Left lung (tissue), 10 donors: ENCODE data around the gene AS3MT. TPM values are rescaled to one million over a fixed set of nuclear protein-coding genes. Genes with fewer than 3 reads are reported as not detected.
A peak's percentile ranks its signal among the peaks of the same experiment; 100 is the strongest.

ENCODE experiments used
- ATAC-seq: fragments of 200-7000 bp; cut with Tn5 transposase; one replicate; pipeline ENCODE4 v1.9.1; 2020; ENCODE audit warnings: moderate library complexity
- DNase-seq, 4 donors: peaks; one replicate each; pipeline ENCODE4 v3.0.0-alpha.2; 2013 to 2020
- H3K27ac ChIP-seq, 2 donors: fragments of 200-600 bp; sonication (generic) in 1 of 2; one replicate each; pipeline versions ENCODE4 v1.5.0 to v1.8.0; 2020 to 2021
- H3K27me3 ChIP-seq, 2 donors: fragments of 200-600 bp; sonication (generic) in 1 of 2; one replicate each; pipeline versions ENCODE4 v1.5.0 to v1.8.0; 2020 to 2021
- H3K36me3 ChIP-seq, 2 donors: fragments of 200-600 bp; sonication (generic) in 1 of 2; one replicate each; pipeline versions ENCODE4 v1.5.0 to v1.8.0; 2020 to 2021
- H3K4me1 ChIP-seq, 2 donors: fragments of 200-600 bp; one replicate each; pipeline ENCODE4 v1.8.0; 2021
- H3K4me3 ChIP-seq, 2 donors: fragments of 200-600 bp; sonication (generic) in 1 of 2; one replicate each; pipeline versions ENCODE4 v1.5.0 to v1.8.0; 2020 to 2021; ENCODE audit warnings: mild to moderate bottlenecking in 1 of 2
- H3K9me3 ChIP-seq, 2 donors: fragments of 200-600 bp; sonication (generic) in 1 of 2; one replicate each; pipeline versions ENCODE4 v1.5.0 to v1.8.0; 2020 to 2021
- intact Hi-C, 2 donors: fragments of 100-400 bp; cut with DNase I; formaldehyde crosslinking; loops; one replicate each; pipeline versions ENCODE4 v1.11.2 to v1.14.2; 2022
- polyA plus RNA-seq, 6 donors: library from polyadenylated mRNA; unstranded; fragments of 120-200 nt; gene quantifications; one replicate each; pipeline ENCODE4 v1.2.1, GENCODE V29; 2013; ENCODE audit not compliant: insufficient read length in 6 of 6
- total RNA-seq, 2 donors: library from RNA; stranded (reverse); fragmentation: NEBNext Ultra II Directional; extraction: Animal tissue kit (Norgen Biotek cat#: 25700); gene quantifications; one replicate each; pipeline ENCODE4 v1.2.1, GENCODE V29; 2021
- TF ChIP-seq, protein P1 (sequence below), 2 donors: fragments of 200-600 bp; sonication (generic) in 1 of 2; IDR thresholded peaks; one replicate each; pipeline versions ENCODE4 v1.5.0 to v1.8.0; 2021; ENCODE audit warnings: antibody characterized with exemption in 2 of 2
- donor health status: DM: no; HTN: yes; CAD: no.
- donor health status: DM: no; HTN: no; CAD: no.

Gene AS3MT
- total and polyA plus RNA-seq, 8 donors = 1.5 to 18.9 (median 14.9) TPM

DNA sequence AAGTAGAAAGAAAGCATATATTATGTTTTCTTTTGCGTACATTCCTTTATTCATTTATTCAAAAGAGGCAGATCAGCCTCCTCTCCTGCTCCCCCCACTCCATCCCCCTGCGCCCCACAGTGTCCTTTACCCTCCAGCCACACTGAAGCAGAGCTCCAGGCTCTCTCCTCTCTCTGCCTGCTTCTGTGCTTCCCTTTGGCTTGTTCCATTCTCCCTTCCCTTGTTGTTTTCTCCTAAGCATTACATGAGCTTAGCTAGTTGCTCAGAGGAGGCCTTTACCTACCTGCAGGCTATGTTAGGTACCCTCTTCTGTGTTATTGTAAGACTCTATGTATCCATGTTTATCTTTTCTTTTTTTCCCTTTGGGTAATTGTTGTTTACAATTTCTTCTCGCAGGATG lies 76.2 kb downstream of the AS3MT start:
- TF ChIP-seq, protein P1, sequence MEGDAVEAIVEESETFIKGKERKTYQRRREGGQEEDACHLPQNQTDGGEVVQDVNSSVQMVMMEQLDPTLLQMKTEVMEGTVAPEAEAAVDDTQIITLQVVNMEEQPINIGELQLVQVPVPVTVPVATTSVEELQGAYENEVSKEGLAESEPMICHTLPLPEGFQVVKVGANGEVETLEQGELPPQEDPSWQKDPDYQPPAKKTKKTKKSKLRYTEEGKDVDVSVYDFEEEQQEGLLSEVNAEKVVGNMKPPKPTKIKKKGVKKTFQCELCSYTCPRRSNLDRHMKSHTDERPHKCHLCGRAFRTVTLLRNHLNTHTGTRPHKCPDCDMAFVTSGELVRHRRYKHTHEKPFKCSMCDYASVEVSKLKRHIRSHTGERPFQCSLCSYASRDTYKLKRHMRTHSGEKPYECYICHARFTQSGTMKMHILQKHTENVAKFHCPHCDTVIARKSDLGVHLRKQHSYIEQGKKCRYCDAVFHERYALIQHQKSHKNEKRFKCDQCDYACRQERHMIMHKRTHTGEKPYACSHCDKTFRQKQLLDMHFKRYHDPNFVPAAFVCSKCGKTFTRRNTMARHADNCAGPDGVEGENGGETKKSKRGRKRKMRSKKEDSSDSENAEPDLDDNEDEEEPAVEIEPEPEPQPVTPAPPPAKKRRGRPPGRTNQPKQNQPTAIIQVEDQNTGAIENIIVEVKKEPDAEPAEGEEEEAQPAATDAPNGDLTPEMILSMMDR (IDR thresholded peaks at IDR 0.05) = no peak
- H3K27ac ChIP-seq = no peak overlapping the region
- H3K4me1 ChIP-seq = no peaks in the 10 kb centered on the region
- ATAC-seq (no peak), DNase-seq (no peak)
- no peak overlapping the region for H3K4me3 ChIP-seq
- no peaks in the 10 kb centered on the region for H3K27me3 ChIP-seq
- no peaks in the 10 kb centered on the region for H3K9me3 ChIP-seq
- intact Hi-C loops = no loop called here
- no peaks in the 10 kb centered on the region for H3K36me3 ChIP-seq

GRCh38 chr10:102945962-102946361 lies 76.7 kb downstream of the AS3MT start:
- no peaks in the 10 kb centered on the region for H3K4me1 ChIP-seq
- H3K27me3 ChIP-seq = no peaks in the 10 kb centered on the region
- no peak overlapping the region for H3K27ac ChIP-seq
- ATAC-seq (peak; percentile 21), DNase-seq (no peak)
- TF ChIP-seq, protein P1 (IDR thresholded peaks at IDR 0.05) = no peak
- intact Hi-C loops = no loop called here
- H3K4me3 ChIP-seq = no peak overlapping the region
- no peaks in the 10 kb centered on the region for H3K36me3 ChIP-seq
- no peaks in the 10 kb centered on the region for H3K9me3 ChIP-seq

DNA sequence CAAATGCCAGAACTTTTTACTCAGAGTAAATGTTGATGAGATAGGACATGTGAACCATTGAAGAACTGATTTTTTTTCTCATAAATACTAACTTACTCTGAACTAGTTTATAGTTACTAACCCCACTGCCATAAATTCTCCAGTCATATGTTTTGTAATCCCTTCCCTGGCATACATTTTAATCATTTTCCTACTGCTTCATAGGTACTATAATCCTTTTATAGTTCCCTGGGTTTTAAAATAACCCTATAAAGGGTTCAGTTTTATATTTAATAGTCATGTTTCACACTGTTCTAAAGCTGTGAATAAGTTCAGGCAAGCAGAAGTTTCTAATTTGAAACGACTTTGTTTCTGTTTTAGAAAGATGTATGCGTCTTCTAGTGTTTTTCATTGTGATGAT lies 77.7 kb downstream of the AS3MT start:
- H3K36me3 ChIP-seq = no peaks in the 10 kb centered on the region
- intact Hi-C loops = no loop called here
- TF ChIP-seq, protein P1 (IDR thresholded peaks at IDR 0.05) = no peak
- H3K4me3 ChIP-seq = no peak overlapping the region
- no peaks in the 10 kb centered on the region for H3K4me1 ChIP-seq
- no peaks in the 10 kb centered on the region for H3K27me3 ChIP-seq
- H3K27ac ChIP-seq = no peak overlapping the region
- ATAC-seq (no peak), DNase-seq (no peak)
- no peaks in the 10 kb centered on the region for H3K9me3 ChIP-seq

GRCh38 chr10:102948176-102948575 lies 78.9 kb downstream of the AS3MT start:
- Histone ChIP-seq H3K4me1 (no peaks in the 10 kb centered on the region), H3K36me3 (no peaks in the 10 kb centered on the region), H3K27me3 (no peaks in the 10 kb centered on the region), H3K9me3 (no peaks in the 10 kb centered on the region), H3K4me3 (no peak overlapping the region), H3K27ac (no peak overlapping the region)
- intact Hi-C loops = no loop called here
- ATAC-seq (no peak), DNase-seq (no peak)
- TF ChIP-seq, protein P1 (IDR thresholded peaks at IDR 0.05) = no peak

GRCh38 chr10:102948786-102949185 lies 79.5 kb downstream of the AS3MT start:
- Histone ChIP-seq H3K4me3 (no peak overlapping the region), H3K36me3 (no peaks in the 10 kb centered on the region), H3K9me3 (no peaks in the 10 kb centered on the region), H3K27ac (no peak overlapping the region), H3K4me1 (no peaks in the 10 kb centered on the region), H3K27me3 (no peaks in the 10 kb centered on the region)
- intact Hi-C loops = no loop called here
- TF ChIP-seq, protein P1 (IDR thresholded peaks at IDR 0.05) = no peak
- ATAC-seq (no peak), DNase-seq (no peak)
